ENCODE results near the gene BCOR.
A peak's percentile ranks its signal among the peaks of the same experiment; 100 is the strongest.

Gene BCOR

DNA sequence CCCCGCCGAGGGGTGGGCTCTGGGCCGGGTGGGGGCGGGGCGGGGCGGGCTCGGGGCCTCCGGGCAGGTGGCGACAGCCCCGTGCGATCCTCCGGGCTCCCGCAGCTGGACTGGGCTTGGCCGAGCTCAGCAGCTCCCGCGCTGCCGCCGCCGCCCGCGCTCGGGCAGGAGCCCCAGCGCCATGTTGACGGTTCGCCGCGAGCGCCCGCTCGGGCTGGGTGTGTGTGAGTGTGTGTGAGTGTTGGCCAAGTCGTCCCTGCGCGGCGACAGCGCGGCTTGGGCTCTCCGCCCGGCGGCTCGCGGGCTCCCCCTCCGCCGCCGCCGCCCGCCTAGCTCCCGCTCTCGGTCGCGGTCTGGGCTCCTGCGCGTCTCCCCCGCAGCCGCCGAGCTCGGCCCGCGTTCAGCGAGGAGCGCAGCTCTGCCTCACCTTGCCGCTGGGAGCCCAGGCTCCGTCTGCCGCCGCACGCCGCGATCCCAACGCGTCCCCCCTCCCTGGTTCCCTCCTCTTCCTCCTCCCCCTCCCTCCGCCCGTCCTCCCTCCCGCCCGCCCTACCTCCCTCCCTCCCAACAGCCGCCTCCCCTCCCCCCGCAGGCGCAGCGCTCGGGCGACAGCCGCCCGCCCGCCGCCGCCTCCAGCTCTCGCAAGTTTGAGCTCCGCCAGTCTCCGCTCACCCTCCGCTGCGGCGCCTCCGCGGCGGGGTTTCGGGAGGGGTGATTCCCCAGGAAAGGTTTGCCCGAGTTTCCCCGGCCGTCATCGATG lies at the start of gene BCOR:
Gene BCOR (minus strand): TSS at position 455 of the 760 bp plus-strand sequence. CDS start 20,029 bp downstream, outside the sequence.
- H3K36me3 ChIP-seq (ENCODE audit: low read depth) = no peaks in the 10 kb centered on the region
- no peaks in the 10 kb centered on the region for H3K9me3 ChIP-seq (ENCODE audit: severe bottlenecking)
- H3K27ac ChIP-seq (ENCODE audit: poor library complexity, severe bottlenecking) = peak within 1 kb of the TSS; percentile 57
- no peak for DNase-seq (ENCODE audit: low spot score)
- H3K4me1 ChIP-seq (ENCODE audit: insufficient read depth, poor library complexity, severe bottlenecking) = no peaks in the 10 kb centered on the region
- no peaks in the 10 kb centered on the region for H3K27me3 ChIP-seq (ENCODE audit: insufficient read depth, poor library complexity, severe bottlenecking)
- H3K4me3 ChIP-seq (ENCODE audit: severe bottlenecking) = peak within 1 kb of the TSS; percentile 87
- peak; percentile 30 for ATAC-seq (ENCODE audit: low read depth)
- TF ChIP-seq, protein P1, sequence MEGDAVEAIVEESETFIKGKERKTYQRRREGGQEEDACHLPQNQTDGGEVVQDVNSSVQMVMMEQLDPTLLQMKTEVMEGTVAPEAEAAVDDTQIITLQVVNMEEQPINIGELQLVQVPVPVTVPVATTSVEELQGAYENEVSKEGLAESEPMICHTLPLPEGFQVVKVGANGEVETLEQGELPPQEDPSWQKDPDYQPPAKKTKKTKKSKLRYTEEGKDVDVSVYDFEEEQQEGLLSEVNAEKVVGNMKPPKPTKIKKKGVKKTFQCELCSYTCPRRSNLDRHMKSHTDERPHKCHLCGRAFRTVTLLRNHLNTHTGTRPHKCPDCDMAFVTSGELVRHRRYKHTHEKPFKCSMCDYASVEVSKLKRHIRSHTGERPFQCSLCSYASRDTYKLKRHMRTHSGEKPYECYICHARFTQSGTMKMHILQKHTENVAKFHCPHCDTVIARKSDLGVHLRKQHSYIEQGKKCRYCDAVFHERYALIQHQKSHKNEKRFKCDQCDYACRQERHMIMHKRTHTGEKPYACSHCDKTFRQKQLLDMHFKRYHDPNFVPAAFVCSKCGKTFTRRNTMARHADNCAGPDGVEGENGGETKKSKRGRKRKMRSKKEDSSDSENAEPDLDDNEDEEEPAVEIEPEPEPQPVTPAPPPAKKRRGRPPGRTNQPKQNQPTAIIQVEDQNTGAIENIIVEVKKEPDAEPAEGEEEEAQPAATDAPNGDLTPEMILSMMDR (IDR thresholded peaks at IDR 0.05; ENCODE audit: poor library complexity, severe bottlenecking) = no peak

GRCh38 chrX:40147126-40147952 lies 49.6 kb upstream of the BCOR start:
- Histone ChIP-seq H3K27me3 (ENCODE audit: insufficient read depth, poor library complexity, severe bottlenecking) (no peaks in the 10 kb centered on the region), H3K27ac (ENCODE audit: poor library complexity, severe bottlenecking) (no peak overlapping the region), H3K36me3 (ENCODE audit: low read depth) (no peaks in the 10 kb centered on the region), H3K4me3 (ENCODE audit: severe bottlenecking) (no peak overlapping the region), H3K9me3 (ENCODE audit: severe bottlenecking) (no peaks in the 10 kb centered on the region), H3K4me1 (ENCODE audit: insufficient read depth, poor library complexity, severe bottlenecking) (no peaks in the 10 kb centered on the region)
- ATAC-seq (ENCODE audit: low read depth) (no peak), DNase-seq (ENCODE audit: low spot score) (no peak)
- TF ChIP-seq, protein P1 (IDR thresholded peaks at IDR 0.05; ENCODE audit: poor library complexity, severe bottlenecking) = no peak

DNA sequence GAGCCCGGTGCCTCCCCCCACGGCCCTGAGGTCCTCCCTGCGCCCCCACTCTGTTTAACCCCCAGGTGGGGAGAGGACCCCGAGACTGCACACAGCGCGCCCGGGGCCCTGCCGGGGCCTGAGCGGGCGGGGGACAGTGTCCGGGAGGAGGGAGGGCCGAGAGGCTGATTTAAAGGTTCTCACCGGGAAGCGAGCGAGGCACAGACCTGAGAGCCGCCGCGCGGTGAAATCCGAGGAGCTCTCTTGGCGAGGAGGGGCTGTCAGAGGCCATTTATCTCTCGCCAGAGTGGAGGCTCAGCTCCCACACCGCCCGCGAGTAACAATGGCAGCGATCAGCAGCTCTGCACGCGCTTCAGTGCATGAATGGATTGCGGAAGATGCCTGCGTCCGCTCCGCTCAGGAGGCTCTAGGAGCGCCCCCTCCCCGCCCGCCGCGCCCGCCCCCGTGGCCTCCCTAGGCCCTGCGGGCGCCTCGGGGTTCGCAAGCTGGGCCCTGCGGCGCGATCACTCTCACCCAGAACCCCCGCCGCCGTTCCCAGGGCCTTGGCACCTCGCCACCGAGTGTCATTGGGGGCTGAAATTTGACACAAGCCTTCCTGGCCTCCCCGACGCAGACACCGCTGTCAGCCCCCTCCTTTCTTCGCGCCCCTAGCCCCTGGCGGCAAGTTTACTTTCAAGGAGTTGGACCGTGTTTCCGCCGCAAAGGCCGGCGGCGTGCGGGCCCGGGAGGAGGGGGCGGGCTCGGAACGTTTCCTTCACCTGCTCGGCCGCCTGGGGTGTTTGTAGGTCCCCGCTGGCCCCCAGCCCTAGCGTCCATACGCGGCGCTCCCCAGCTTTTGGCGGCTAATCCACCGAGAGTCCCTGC lies 48.7 kb upstream of the BCOR start:
- TF ChIP-seq, protein P1 (IDR thresholded peaks at IDR 0.05; ENCODE audit: poor library complexity, severe bottlenecking) = no peak
- Histone ChIP-seq H3K4me1 (ENCODE audit: insufficient read depth, poor library complexity, severe bottlenecking) (no peaks in the 10 kb centered on the region), H3K27me3 (ENCODE audit: insufficient read depth, poor library complexity, severe bottlenecking) (no peaks in the 10 kb centered on the region), H3K4me3 (ENCODE audit: severe bottlenecking) (peak overlapping the region; percentile 40), H3K27ac (ENCODE audit: poor library complexity, severe bottlenecking) (no peak overlapping the region), H3K9me3 (ENCODE audit: severe bottlenecking) (no peaks in the 10 kb centered on the region), H3K36me3 (ENCODE audit: low read depth) (no peaks in the 10 kb centered on the region)
- ATAC-seq (ENCODE audit: low read depth) (peak; percentile 61), DNase-seq (ENCODE audit: low spot score) (no peak)

DNA sequence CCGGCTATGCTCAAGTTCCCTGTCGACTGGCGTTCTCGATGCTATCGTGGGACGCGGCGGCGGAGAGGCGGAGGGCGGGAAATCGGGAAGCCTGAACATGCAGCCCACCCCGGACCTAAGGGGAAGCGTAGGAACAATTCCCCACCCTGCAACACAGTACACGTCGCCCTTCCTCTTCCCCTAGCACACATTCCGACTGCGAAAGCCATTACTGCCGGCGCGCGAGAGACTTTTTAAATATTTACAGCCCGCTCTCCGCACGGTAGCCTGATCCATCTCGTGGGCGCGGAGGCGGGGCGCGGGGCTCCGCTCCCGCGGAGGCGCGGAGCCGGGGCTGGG lies 48.1 kb upstream of the BCOR start:
- ATAC-seq (ENCODE audit: low read depth) (peak; percentile 28; the same call in 2 of the 3 replicates), DNase-seq (ENCODE audit: low spot score) (no peak)
- no peaks in the 10 kb centered on the region for H3K36me3 ChIP-seq (ENCODE audit: low read depth)
- TF ChIP-seq, protein P1 (IDR thresholded peaks at IDR 0.05; ENCODE audit: poor library complexity, severe bottlenecking) = no peak
- H3K4me1 ChIP-seq (ENCODE audit: insufficient read depth, poor library complexity, severe bottlenecking) = no peaks in the 10 kb centered on the region
- H3K9me3 ChIP-seq (ENCODE audit: severe bottlenecking) = no peaks in the 10 kb centered on the region
- no peaks in the 10 kb centered on the region for H3K27me3 ChIP-seq (ENCODE audit: insufficient read depth, poor library complexity, severe bottlenecking)
- no peak overlapping the region for H3K27ac ChIP-seq (ENCODE audit: poor library complexity, severe bottlenecking)
- H3K4me3 ChIP-seq (ENCODE audit: severe bottlenecking) = peak overlapping the region; percentile 40

Measured in RWPE2 (cell line).